K562 (cell line): ENCODE results near the gene CMTM8. TPM values are rescaled to one million over a fixed set of nuclear protein-coding genes. Genes with fewer than 3 reads are reported as not detected.

Experiments used
- ATAC-seq: fragments of 200-7000 bp; cut with Tn5 transposase; 3 replicates; pipeline ENCODE4 v1.9.1; 2020; ENCODE audit warnings: moderate library complexity
- BruUV-seq: library from RNA; stranded (reverse); fragments of 400-500 nt; replicated peaks from 2 replicates; lab custom pipeline; 2021; lab: Mats Ljungman, UMichigan
- CTCF ChIA-PET: fragments of 300-600 bp; formaldehyde crosslinking; extraction: SDS; loops from one replicate; lab custom pipeline; 2021; ENCODE audit warnings: low intra/inter-chr PET ratio; lab: Yijun Ruan, JAX
- POLR2A ChIA-PET: fragments of 300-600, 350-650 bp; sonication (Branson Sonifier 250); formaldehyde crosslinking; extraction: SDS; loops from one replicate; lab custom pipeline; 2021; ENCODE audit warnings: antibody characterized with exemption, inconsistent platforms; lab: Yijun Ruan, JAX
- DNase-seq, 4 experiments: peaks; one replicate each; pipeline versions ENCODE4 v3.0.0 to v3.0.0-alpha.2; 2011 to 2018; ENCODE audit warnings: low spot score in 3 of 4, mixed read lengths in 3 of 4; ENCODE audit errors: extremely low read depth in 1 of 4
- FAIRE-seq: peaks from 2 replicates; lab custom pipeline; 2011; peaks lifted over from hg19 to GRCh38; lab: Jason Lieb, UNC
- H2AFZ ChIP-seq: 2 replicates; pipeline ENCODE4 v1.6.0; 2011; ENCODE audit warnings: low read depth, low read length, control low read depth, inconsistent platforms
- H3K27ac ChIP-seq: fragments of 200-600 bp; 3 replicates; pipeline ENCODE4 v1.8.0; 2011; ENCODE audit warnings: low read depth, mild to moderate bottlenecking, control low read depth, inconsistent platforms, low read length, moderate library complexity, mixed read lengths; ENCODE audit errors: extremely low read depth
- H3K27me3 ChIP-seq, 2 experiments: fragments of 300-600 bp in 1 of 2; 2 replicates in 1 of 2; 3 replicates in 1 of 2; pipeline versions ENCODE4 v1.6.0 to v1.8.0; 2011; ENCODE audit warnings: inconsistent platforms in 2 of 2, low read length in 2 of 2, mild to moderate bottlenecking in 1 of 2, mixed read lengths in 1 of 2, moderate library complexity in 1 of 2; ENCODE audit not compliant: control insufficient read depth in 2 of 2, insufficient read depth in 2 of 2
- H3K36me3 ChIP-seq: fragments of 300-600 bp; 3 replicates; pipeline ENCODE4 v1.8.0; 2011; ENCODE audit warnings: mild to moderate bottlenecking, low read length, inconsistent platforms; ENCODE audit not compliant: control insufficient read depth, insufficient read depth
- H3K4me1 ChIP-seq, 2 experiments: fragments of 200-600 bp in 1 of 2; replicated peaks in 1 of 2; 2 replicates in 1 of 2; 3 replicates in 1 of 2; pipeline versions ENCODE4 v1.5.1 to v1.8.0; 2011; ENCODE audit warnings: inconsistent platforms in 2 of 2, low read length in 2 of 2, mild to moderate bottlenecking in 1 of 2, mixed read lengths in 1 of 2, moderate library complexity in 1 of 2; ENCODE audit not compliant: control insufficient read depth in 2 of 2, insufficient read depth in 2 of 2
- H3K4me2 ChIP-seq: 2 replicates; pipeline ENCODE4 v1.6.1; 2011; ENCODE audit warnings: low read length, control low read depth, inconsistent platforms, mixed read lengths; ENCODE audit not compliant: insufficient read depth
- H3K4me3 ChIP-seq: fragments of 200-600 bp; sonication (generic), shearing (Covaris generic); 2 replicates; pipeline ENCODE4 v1.5.1; 2016; ENCODE audit warnings: control low read depth, inconsistent platforms
- H3K79me2 ChIP-seq: fragments of 200-600 bp; 3 replicates; pipeline ENCODE4 v1.8.0; 2011; ENCODE audit warnings: low read length, inconsistent platforms; ENCODE audit not compliant: control insufficient read depth, insufficient read depth
- H3K9ac ChIP-seq, 2 experiments: 2 replicates each; pipeline versions ENCODE4 v1.6.0 to v1.6.1; 2011; ENCODE audit warnings: low read depth in 2 of 2, low read length in 2 of 2, control low read depth in 1 of 2, inconsistent platforms in 1 of 2, mild to moderate bottlenecking in 1 of 2, mixed read lengths in 1 of 2; ENCODE audit not compliant: insufficient read depth in 1 of 2
- H3K9me1 ChIP-seq: one replicate; pipeline ENCODE4 v1.6.0; 2011; ENCODE audit warnings: inconsistent platforms, mild to moderate bottlenecking, low read length, moderate library complexity; ENCODE audit not compliant: control insufficient read depth, insufficient read depth
- H3K9me3 ChIP-seq: replicated peaks from 2 replicates; pipeline ENCODE4 v1.5.1; 2011; ENCODE audit warnings: low read depth, low read length, inconsistent platforms; ENCODE audit not compliant: control insufficient read depth, insufficient read depth
- H4K20me1 ChIP-seq: replicated peaks from 2 replicates; pipeline ENCODE4 v1.6.1; 2011; ENCODE audit warnings: low read length, inconsistent platforms, mixed read lengths; ENCODE audit not compliant: control insufficient read depth, insufficient read depth
- ARID1B ChIP-seq: fragments of 450-650 bp; IDR thresholded peaks from 2 replicates; pipeline ENCODE4 v1.6.1; 2016; ENCODE audit warnings: antibody characterized with exemption, mild to moderate bottlenecking, inconsistent platforms
- BCL6 ChIP-seq: fragments of 250-450 bp; sonication (Bioruptor Pico); IDR thresholded peaks from 2 replicates; pipeline ENCODE4 v1.4.0; 2020
- CEBPG ChIP-seq, 3 experiments: fragments of 200-800 bp in 1 of 3; sonication (Bioruptor generic) in 1 of 3; sonication (generic) in 1 of 3; formaldehyde crosslinking in 1 of 3; IDR thresholded peaks in 2 of 3; conservative IDR thresholded peaks in 1 of 3; 2 replicates each; pipeline versions ENCODE4 v1.6.1 to v1.8.0; 2016 to 2022; ENCODE audit warnings: missing compliant biosample characterization in 2 of 3, missing genetic modification characterization in 2 of 3, mild to moderate bottlenecking in 1 of 3, missing genetic modification reagents in 1 of 3
- CXXC5 ChIP-seq: fragments of 250-450 bp; sonication (Bioruptor Pico); IDR thresholded peaks from 2 replicates; pipeline ENCODE4 v1.8.0; 2022; ENCODE audit warnings: inconsistent platforms, mild to moderate bottlenecking, moderate library complexity
- ELK1 ChIP-seq: sonication (generic); formaldehyde crosslinking; IDR thresholded peaks from 2 replicates; pipeline ENCODE4 v1.8.1; 2022; ENCODE audit warnings: missing genetic modification reagents
- FOS ChIP-seq: IDR thresholded peaks from 3 replicates; pipeline ENCODE4 v1.6.1; 2011; ENCODE audit not compliant: insufficient read length; ENCODE audit errors: extremely low read depth
- FOXO4 ChIP-seq: fragments of 450-650 bp; formaldehyde crosslinking; IDR thresholded peaks from 2 replicates; pipeline ENCODE4 v1.4.0; 2020; ENCODE audit warnings: mild to moderate bottlenecking, moderate library complexity
- XRCC4 ChIP-seq: IDR thresholded peaks from one replicate; pipeline ENCODE4 v1.6.1; 2011; ENCODE audit not compliant: insufficient read depth, insufficient read length; ENCODE audit errors: extremely low read depth
- ZBTB12 ChIP-seq: fragments of 250-450 bp; sonication (Bioruptor Pico); IDR thresholded peaks from 2 replicates; pipeline ENCODE4 v1.4.0; 2020
- ZNF77 ChIP-seq: fragments of 250-450 bp; sonication (Bioruptor Pico); IDR thresholded peaks from 2 replicates; pipeline ENCODE4 v1.5.0; 2020
- WGBS: fragments of 100-300 bp; shearing (Covaris generic); methylation state at CpG from one replicate; pipeline ENCODE4 v1.1.6; 2016; ENCODE audit warnings: low coverage, mixed read lengths; ENCODE audit not compliant: insufficient coverage; ENCODE audit errors: missing lambda C conversion rate; 5-methylcytosine and 5-hydroxymethylcytosine counted together
- in situ Hi-C: fragments of 300-500 bp; cut with MboI; formaldehyde crosslinking; loops from 4 replicates; pipeline ENCODE4 v1.15.0; 2018; ENCODE audit warnings: inconsistent platforms, mixed read lengths
- intact Hi-C: fragments of 100-400 bp; cut with micrococcal nuclease; formaldehyde crosslinking; loops from 2 replicates; pipeline ENCODE4 v1.14.2; 2022
- polyA plus RNA-seq, 8 experiments: library from polyadenylated mRNA; depleted of rRNA in 4 of 8; stranded (reverse) in 5 of 8; unstranded in 3 of 8; fragments of >200 nt; fragmentation: Nextera tagmentation in 2 of 8; fragmentation: Illumina TruSeq in 1 of 8; extraction: Ambion mirVana in 2 of 8; extraction: Trizol in 1 of 8; gene quantifications; 2 replicates each; pipeline versions ENCODE4 v1.2.1 to v1.2.3, GENCODE V29; 2011 to 2014; ENCODE audit warnings: inconsistent platforms in 1 of 8, missing spikeins in 1 of 8
- total RNA-seq, 7 experiments: library from RNA; depleted of rRNA in 6 of 7; stranded (reverse); fragments of >200 nt in 6 of 7; fragmentation: Illumina TruSeq in 2 of 7; extraction: Trizol in 2 of 7; gene quantifications; 2 replicates each; pipeline versions ENCODE4 v1.2.1 to v1.2.3, GENCODE V29; 2011 to 2021; ENCODE audit warnings: low replicate concordance in 1 of 7

Gene CMTM8
- total and polyA plus RNA-seq, 9 of the 15 experiments (the other 6 are each of a cell fraction or from before 2014, with no cell fraction given): not detected

- H3K4me2 ChIP-seq: no peak overlapping the region
- WGBS: 0% methylated on average over 2 of the region's 2 CpGs
- no TSS peak for BruUV-seq
- intact Hi-C loops: no loop called here
- H3K27me3 ChIP-seq: peaks cover 14 to 28% of the 10 kb centered on the region in 2 experiments
- no peak overlapping the region for H3K9ac ChIP-seq
- no peaks in the 10 kb centered on the region for H3K9me1 ChIP-seq
- FAIRE-seq (no peak), ATAC-seq (no peak), DNase-seq (no peak)
- no peaks in the 10 kb centered on the region for H3K79me2 ChIP-seq
- in situ Hi-C loops: no loop called here
- H2AFZ ChIP-seq: no peak overlapping the region
- H4K20me1 ChIP-seq: no peaks in the 10 kb centered on the region
- H3K4me1 ChIP-seq: no peaks in the 10 kb centered on the region
- ChIA-PET CTCF (no interaction called here), POLR2A (no interaction called here)
- no peaks in the 10 kb centered on the region for H3K9me3 ChIP-seq
- no peaks in the 10 kb centered on the region for H3K36me3 ChIP-seq
- no peak overlapping the region for H3K4me3 ChIP-seq
- H3K27ac ChIP-seq: no peak overlapping the region
- TF ChIP-seq FOS: no peak
- no peak for TF ChIP-seq FOXO4
Measured at GRCh38 chr3:32281570-32282106, 43.2 kb downstream of the CMTM8 start.

- FAIRE-seq (no peak), DNase-seq (no peak), ATAC-seq (no peak)
- Histone ChIP-seq H3K27ac (no peak overlapping the region), H3K9ac (no peak overlapping the region), H4K20me1 (no peaks in the 10 kb centered on the region), H3K9me3 (no peaks in the 10 kb centered on the region), H3K9me1 (no peaks in the 10 kb centered on the region), H3K4me1 (no peaks in the 10 kb centered on the region), H3K27me3 (peaks cover 18 to 26% of the 10 kb centered on the region in 2 experiments), H2AFZ (no peak overlapping the region), H3K79me2 (no peaks in the 10 kb centered on the region), H3K4me2 (no peak overlapping the region), H3K4me3 (no peak overlapping the region), H3K36me3 (no peaks in the 10 kb centered on the region)
- no TSS peak for BruUV-seq
- ChIA-PET CTCF (no interaction called here), POLR2A (no interaction called here)
- intact Hi-C loops (no loop called here), in situ Hi-C loops (no loop called here)
- WGBS: 4% methylated on average over 4 of the region's 4 CpGs
- no peak for TF ChIP-seq XRCC4
- TF ChIP-seq ARID1B: no peak
- TF ChIP-seq ELK1: no peak
- TF ChIP-seq CEBPG (CRISPR knock-in tag; IDR thresholded peaks at IDR 0.05): no peak
- no peak for TF ChIP-seq CEBPG (tag; conservative IDR thresholded peaks at IDR 0.05 in 1 of 2, IDR thresholded peaks at IDR 0.05 in 1 of 2)
- no peak for TF ChIP-seq ZNF77 (CRISPR knock-in tag)
- TF ChIP-seq BCL6: no peak
- no peak for TF ChIP-seq CXXC5 (CRISPR knock-in tag)
- TF ChIP-seq ZBTB12: no peak
Measured at GRCh38 chr3:32282578-32283154, 44.2 kb downstream of the CMTM8 start.
